Measurements from ENCODE around the gene TAF3. TPM values are rescaled to one million over a fixed set of nuclear protein-coding genes. Genes with fewer than 3 reads are reported as not detected.

Gene TAF3
- polyA plus RNA-seq, 3 donors = 1.6 to 3.9 (median 3.4) TPM

- Histone ChIP-seq H3K27me3 (ENCODE audit: control insufficient read depth in 2 of 2, insufficient read depth in 2 of 2, low read length in 2 of 2) (no peaks in the 10 kb centered on the region), H3K4me1 (ENCODE audit: control insufficient read depth in 1 of 2, insufficient read depth in 2 of 2, low read length in 2 of 2) (peaks cover 1 to 7% of the 10 kb centered on the region in 2 donors), H2AFZ (ENCODE audit: insufficient read depth, low read depth, low read length, poor library complexity, severe bottlenecking) (no peak overlapping the region), H3K79me2 (ENCODE audit: insufficient read depth, low read length) (peaks cover 75% of the 10 kb centered on the region), H3K9me3 (replicated peaks in 1 of 2; ENCODE audit: control insufficient read depth in 1 of 2, insufficient read depth in 1 of 2, low read length in 2 of 2) (no peaks in the 10 kb centered on the region), H4K20me1 (ENCODE audit: insufficient read depth, low read length) (peaks cover 85% of the 10 kb centered on the region), H3K9ac (ENCODE audit: insufficient read depth, low read length, poor library complexity, severe bottlenecking) (no peak overlapping the region), H3K4me2 (replicated peaks; ENCODE audit: extremely low read depth, low read length, poor library complexity, severe bottlenecking) (no peak overlapping the region), H3K36me3 (replicated peaks in 1 of 2; ENCODE audit: control insufficient read depth in 1 of 2, insufficient read depth in 2 of 2, low read length in 2 of 2) (peaks cover 34 to 56% of the 10 kb centered on the region in 2 donors), H3K27ac (ENCODE audit: low read depth in 1 of 2, low read length in 2 of 2) (no peak overlapping the region), H3K4me3 (replicated peaks in 1 of 3; ENCODE audit: low read depth in 2 of 3, low read length in 3 of 3) (no peak overlapping the region)
- peaks cover 25% of the 10 kb centered on the region for H3K4me1 Mint-ChIP-seq
- peak overlapping the region in 2 of 7 donors; percentile 40 to 42 for H3K27ac Mint-ChIP-seq
- intact Hi-C loops (cut with micrococcal nuclease) = no loop called here
- DNase-seq = no peak
- peaks cover 34 to 70% of the 10 kb centered on the region in 2 donors for H3K36me3 Mint-ChIP-seq
- H3K4me3 Mint-ChIP-seq = no peak overlapping the region
- peaks cover 0 to 2% (median 0%) of the 10 kb centered on the region in 7 donors for H3K9me3 Mint-ChIP-seq
- H3K27me3 Mint-ChIP-seq (ENCODE audit: low read depth in 3 of 3) = no peaks in the 10 kb centered on the region
- TF ChIP-seq, protein P1, sequence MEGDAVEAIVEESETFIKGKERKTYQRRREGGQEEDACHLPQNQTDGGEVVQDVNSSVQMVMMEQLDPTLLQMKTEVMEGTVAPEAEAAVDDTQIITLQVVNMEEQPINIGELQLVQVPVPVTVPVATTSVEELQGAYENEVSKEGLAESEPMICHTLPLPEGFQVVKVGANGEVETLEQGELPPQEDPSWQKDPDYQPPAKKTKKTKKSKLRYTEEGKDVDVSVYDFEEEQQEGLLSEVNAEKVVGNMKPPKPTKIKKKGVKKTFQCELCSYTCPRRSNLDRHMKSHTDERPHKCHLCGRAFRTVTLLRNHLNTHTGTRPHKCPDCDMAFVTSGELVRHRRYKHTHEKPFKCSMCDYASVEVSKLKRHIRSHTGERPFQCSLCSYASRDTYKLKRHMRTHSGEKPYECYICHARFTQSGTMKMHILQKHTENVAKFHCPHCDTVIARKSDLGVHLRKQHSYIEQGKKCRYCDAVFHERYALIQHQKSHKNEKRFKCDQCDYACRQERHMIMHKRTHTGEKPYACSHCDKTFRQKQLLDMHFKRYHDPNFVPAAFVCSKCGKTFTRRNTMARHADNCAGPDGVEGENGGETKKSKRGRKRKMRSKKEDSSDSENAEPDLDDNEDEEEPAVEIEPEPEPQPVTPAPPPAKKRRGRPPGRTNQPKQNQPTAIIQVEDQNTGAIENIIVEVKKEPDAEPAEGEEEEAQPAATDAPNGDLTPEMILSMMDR (IDR thresholded peaks at IDR 0.05) = no peak
- no CpG with 5 or more reads among the region's 4 CpGs for WGBS (ENCODE audit: insufficient coverage)
These were observed 23.9 kb upstream of the TAF3 start for GRCh38 chr10:7794251-7795026.

- Mint-ChIP-seq H3K9me3 (peaks cover 0 to 2% (median 0%) of the 10 kb centered on the region in 7 donors), H3K4me1 (peaks cover 19% of the 10 kb centered on the region), H3K36me3 (peaks cover 42 to 78% of the 10 kb centered on the region in 2 donors), H3K4me3 (no peak overlapping the region), H3K27me3 (ENCODE audit: low read depth in 3 of 3) (no peaks in the 10 kb centered on the region), H3K27ac (peak overlapping the region in 1 of 7 donors; percentile 27)
- Histone ChIP-seq H3K9ac (ENCODE audit: insufficient read depth, low read length, poor library complexity, severe bottlenecking) (no peak overlapping the region), H3K4me3 (replicated peaks in 1 of 3; ENCODE audit: low read depth in 2 of 3, low read length in 3 of 3) (no peak overlapping the region), H2AFZ (ENCODE audit: insufficient read depth, low read depth, low read length, poor library complexity, severe bottlenecking) (no peak overlapping the region), H3K9me3 (replicated peaks in 1 of 2; ENCODE audit: control insufficient read depth in 1 of 2, insufficient read depth in 1 of 2, low read length in 2 of 2) (no peaks in the 10 kb centered on the region), H3K4me1 (ENCODE audit: control insufficient read depth in 1 of 2, insufficient read depth in 2 of 2, low read length in 2 of 2) (no peaks in the 10 kb centered on the region), H3K27me3 (ENCODE audit: control insufficient read depth in 2 of 2, insufficient read depth in 2 of 2, low read length in 2 of 2) (no peaks in the 10 kb centered on the region), H3K27ac (ENCODE audit: low read depth in 1 of 2, low read length in 2 of 2) (no peak overlapping the region), H3K36me3 (replicated peaks in 1 of 2; ENCODE audit: control insufficient read depth in 1 of 2, insufficient read depth in 2 of 2, low read length in 2 of 2) (peaks cover 43 to 67% of the 10 kb centered on the region in 2 donors), H4K20me1 (ENCODE audit: insufficient read depth, low read length) (peaks cover 75% of the 10 kb centered on the region), H3K79me2 (ENCODE audit: insufficient read depth, low read length) (peaks cover 64% of the 10 kb centered on the region), H3K4me2 (replicated peaks; ENCODE audit: extremely low read depth, low read length, poor library complexity, severe bottlenecking) (no peak overlapping the region)
- intact Hi-C loops (cut with micrococcal nuclease) = no loop called here
- DNase-seq = no peak
- TF ChIP-seq, protein P1 (IDR thresholded peaks at IDR 0.05) = no peak
- WGBS (ENCODE audit: insufficient coverage) = 92% methylated on average over 2 of the region's 4 CpGs
These were observed 22.7 kb upstream of the TAF3 start for GRCh38 chr10:7795605-7796004.
